ENCODE data around the gene TRPV6.

The TRPV6 gene

GRCh38 chr7:142882338-142882678, 3.2 kb downstream of the TRPV6 start:
- H3K27ac ChIP-seq, result no peak overlapping the region
- in situ Hi-C loops (cut with HindIII; ENCODE audit: low pct_ligation_motif_present, low sequenced_read_pairs), result no loop called here
- H3K4me3 ChIP-seq (ENCODE audit: low read depth, low read length), result no peak overlapping the region
- no peak for TF ChIP-seq CTCF (IDR thresholded peaks at IDR 0.05; ENCODE audit: low read depth, low read length, missing control alignments)
- H3K27me3 ChIP-seq (replicated peaks), result peaks cover 10% of the 10 kb centered on the region
- no peak for DNase-seq
- no peaks in the 10 kb centered on the region for H3K36me3 ChIP-seq (replicated peaks)

DNA sequence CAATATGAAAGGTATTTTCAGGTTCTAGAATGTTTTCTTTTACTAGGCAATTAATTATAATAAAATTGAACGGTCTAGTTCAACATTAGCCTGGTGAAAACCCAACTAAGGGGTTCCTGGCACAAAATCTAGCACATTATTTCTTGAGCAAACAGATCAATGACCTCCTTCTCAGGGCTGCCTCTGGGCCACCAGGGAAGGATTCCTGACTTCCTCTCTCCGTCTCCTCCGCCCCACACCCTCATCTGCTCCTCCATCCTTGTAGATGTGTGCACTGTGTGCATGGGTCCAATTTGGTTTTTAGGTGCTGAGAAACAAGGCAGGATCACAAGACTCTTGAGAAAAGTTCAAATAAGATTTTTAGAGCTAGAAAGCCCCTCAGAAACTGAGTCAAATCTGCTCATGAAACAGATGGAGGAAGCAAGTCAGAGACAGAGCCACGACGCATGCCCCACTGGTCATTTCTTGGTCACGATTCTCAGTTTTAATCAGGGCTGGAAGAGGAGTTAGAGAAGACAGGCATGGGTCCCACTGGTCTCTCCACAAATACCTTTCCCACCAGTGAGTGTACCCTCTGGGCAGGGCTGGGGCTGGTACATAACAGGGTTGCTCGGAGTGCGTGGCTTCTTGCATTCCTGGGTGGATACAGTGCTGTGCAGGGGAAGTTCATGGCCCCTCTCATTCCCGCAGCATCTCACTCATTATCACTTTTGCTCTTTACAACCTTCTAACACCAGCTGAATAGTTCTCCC, 3.8 kb downstream of the TRPV6 start:
- DNase-seq, result no peak
- no peaks in the 10 kb centered on the region for H3K36me3 ChIP-seq (replicated peaks)
- in situ Hi-C loops (cut with HindIII; ENCODE audit: low pct_ligation_motif_present, low sequenced_read_pairs), result no loop called here
- peaks cover 10% of the 10 kb centered on the region for H3K27me3 ChIP-seq (replicated peaks)
- H3K4me3 ChIP-seq (ENCODE audit: low read depth, low read length), result no peak overlapping the region
- no peak overlapping the region for H3K27ac ChIP-seq
- TF ChIP-seq CTCF (IDR thresholded peaks at IDR 0.05; ENCODE audit: low read depth, low read length, missing control alignments), result no peak

- peak; percentile 81 for TF ChIP-seq CTCF (IDR thresholded peaks at IDR 0.05; ENCODE audit: low read depth, low read length, missing control alignments)
- Histone ChIP-seq H3K36me3 (replicated peaks) (no peaks in the 10 kb centered on the region), H3K27me3 (replicated peaks) (peaks cover 10% of the 10 kb centered on the region), H3K4me3 (ENCODE audit: low read depth, low read length) (no peak overlapping the region), H3K27ac (no peak overlapping the region)
- in situ Hi-C loops (cut with HindIII; ENCODE audit: low pct_ligation_motif_present, low sequenced_read_pairs), result no loop called here
- peak; percentile 11 for DNase-seq
Measured at GRCh38 chr7:142880876-142881505, 4.6 kb downstream of the TRPV6 start.

DNA sequence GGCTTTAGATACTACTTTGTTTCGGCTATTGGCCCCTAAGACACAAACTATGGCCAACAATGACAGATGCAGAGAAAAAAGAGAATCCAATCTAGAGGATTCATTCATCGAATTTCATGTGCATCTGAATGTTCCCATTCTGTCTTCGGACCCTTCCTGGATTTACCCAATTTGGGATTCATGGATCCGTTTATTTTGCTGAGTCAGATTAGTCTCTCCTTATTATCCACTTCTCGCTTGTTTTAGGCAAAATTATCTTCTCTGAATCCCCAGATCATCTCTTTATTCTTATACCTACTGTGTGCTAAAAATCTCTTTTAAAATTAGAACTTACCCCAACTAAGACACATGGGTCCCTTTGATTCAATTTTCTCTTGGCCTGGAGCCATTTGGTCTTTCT, 6.5 kb downstream of the TRPV6 start:
- Histone ChIP-seq H3K4me3 (ENCODE audit: low read depth, low read length) (no peak overlapping the region), H3K27ac (no peak overlapping the region), H3K36me3 (replicated peaks) (no peaks in the 10 kb centered on the region), H3K27me3 (replicated peaks) (peaks cover 10% of the 10 kb centered on the region)
- in situ Hi-C loops (cut with HindIII; ENCODE audit: low pct_ligation_motif_present, low sequenced_read_pairs), result no loop called here
- TF ChIP-seq CTCF (IDR thresholded peaks at IDR 0.05; ENCODE audit: low read depth, low read length, missing control alignments), result no peak
- no peak for DNase-seq

- no peak overlapping the region for H3K4me3 ChIP-seq (ENCODE audit: low read depth, low read length)
- DNase-seq, result no peak
- H3K27ac ChIP-seq, result no peak overlapping the region
- no peak for TF ChIP-seq CTCF (IDR thresholded peaks at IDR 0.05; ENCODE audit: low read depth, low read length, missing control alignments)
- H3K27me3 ChIP-seq (replicated peaks), result peaks cover 10% of the 10 kb centered on the region
- no peaks in the 10 kb centered on the region for H3K36me3 ChIP-seq (replicated peaks)
- in situ Hi-C loops (cut with HindIII; ENCODE audit: low pct_ligation_motif_present, low sequenced_read_pairs), result no loop called here
Measured at GRCh38 chr7:142878315-142878714, 7.2 kb downstream of the TRPV6 start.
